Tibial nerve (tissue), 4 donors: ENCODE measurements around the gene IL17C. TPM values are rescaled to one million over a fixed set of nuclear protein-coding genes. Genes with fewer than 3 reads are reported as not detected.

Experiments used
- DNase-seq, 2 donors: peaks; one replicate each; pipeline ENCODE4 v3.0.0-alpha.2; 2019; ENCODE audit warnings: low spot score in 2 of 2
- H3K27ac ChIP-seq, 4 donors: fragments of 200-600 bp; sonication (generic) in 3 of 4; one replicate each; pipeline ENCODE4 v1.5.1; 2017 to 2019; ENCODE audit warnings: mild to moderate bottlenecking in 1 of 4
- H3K27me3 ChIP-seq, 2 donors: fragments of 200-600 bp; sonication (generic) in 1 of 2; one replicate each; pipeline versions ENCODE4 v1.5.1 to v1.6.0; 2017 to 2019
- H3K36me3 ChIP-seq, 3 donors: fragments of 200-600 bp; sonication (generic); one replicate each; pipeline ENCODE4 v1.5.1; 2018 to 2019
- H3K4me1 ChIP-seq, 4 donors: fragments of 200-600 bp; sonication (generic) in 3 of 4; one replicate each; pipeline ENCODE4 v1.5.1; 2017 to 2019
- H3K4me3 ChIP-seq, 4 donors: fragments of 200-600 bp; sonication (generic) in 3 of 4; one replicate each; pipeline ENCODE4 v1.5.1; 2017 to 2019; ENCODE audit warnings: mild to moderate bottlenecking in 1 of 4, moderate library complexity in 1 of 4
- H3K9me3 ChIP-seq, 4 donors: fragments of 200-600 bp; sonication (generic) in 3 of 4; one replicate each; pipeline ENCODE4 v1.5.1; 2017 to 2019
- CTCF ChIP-seq, 5 experiments: fragments of 200-600 bp in 3 of 5; fragments of 450-650 bp in 2 of 5; sonication (generic) in 3 of 5; IDR thresholded peaks; one replicate each; pipeline ENCODE4 v1.5.1; 2016 to 2019; ENCODE audit warnings: antibody characterized with exemption in 5 of 5, mild to moderate bottlenecking in 3 of 5, moderate library complexity in 2 of 5
- EP300 ChIP-seq, 2 donors: sonication (generic); formaldehyde crosslinking; IDR thresholded peaks; one replicate each; pipeline ENCODE4 v1.6.1; 2017; ENCODE audit warnings: antibody characterized with exemption in 2 of 2, mild to moderate bottlenecking in 1 of 2
- POLR2A ChIP-seq, 2 donors: fragments of 450-650 bp; IDR thresholded peaks; one replicate each; pipeline ENCODE4 v1.6.1; 2017; ENCODE audit warnings: antibody characterized with exemption in 2 of 2, mild to moderate bottlenecking in 2 of 2, moderate library complexity in 2 of 2
- WGBS, 2 donors: methylation state at CpG; one replicate each; pipeline ENCODE4 v1.1.5; 2018; 5-methylcytosine and 5-hydroxymethylcytosine counted together
- total RNA-seq, 4 donors: library from RNA; depleted of rRNA; stranded (reverse); fragments of >200 nt; gene quantifications; one replicate each; pipeline ENCODE4 v1.1.0, GENCODE V29; 2016

Gene IL17C
- total RNA-seq, 4 donors from 2014 or later, result not detected

- no peaks in the 10 kb centered on the region for H3K27me3 ChIP-seq
- H3K4me1 ChIP-seq, result peaks cover 0 to 27% (median 17%) of the 10 kb centered on the region in 4 donors
- H3K36me3 ChIP-seq, result peaks cover 0 to 57% (median 0%) of the 10 kb centered on the region in 3 donors
- DNase-seq, result no peak
- no peak overlapping the region for H3K4me3 ChIP-seq
- no peak overlapping the region for H3K27ac ChIP-seq
- 89 to 91% methylated on average over 14 to 15 of the region's 22 CpGs for WGBS, 2 donors
- no peak for TF ChIP-seq CTCF (IDR thresholded peaks at IDR 0.05)
- TF ChIP-seq POLR2A (IDR thresholded peaks at IDR 0.05), result no peak
- TF ChIP-seq EP300 (IDR thresholded peaks at IDR 0.05), result no peak
- H3K9me3 ChIP-seq, result no peaks in the 10 kb centered on the region
These were observed 9.1 kb downstream of the IL17C start for GRCh38 chr16:88647178-88648070.

- 74 to 85% methylated on average over 19 to 20 of the region's 20 CpGs for WGBS, 2 donors
- Histone ChIP-seq H3K27me3 (no peaks in the 10 kb centered on the region), H3K36me3 (peaks cover 0 to 59% (median 0%) of the 10 kb centered on the region in 3 donors), H3K27ac (peak overlapping the region in 3 of 4 donors; percentile 15 to 87 (median 78)), H3K4me3 (peak overlapping the region; percentile 40 to 71 (median 67)), H3K4me1 (peaks cover 0 to 27% (median 17%) of the 10 kb centered on the region in 4 donors), H3K9me3 (no peaks in the 10 kb centered on the region)
- no peak for TF ChIP-seq POLR2A (IDR thresholded peaks at IDR 0.05)
- no peak for TF ChIP-seq CTCF (IDR thresholded peaks at IDR 0.05)
- TF ChIP-seq EP300 (IDR thresholded peaks at IDR 0.05), result no peak
- DNase-seq, result no peak
These were observed 11.0 kb downstream of the IL17C start for GRCh38 chr16:88649195-88649923.

- no peaks in the 10 kb centered on the region for H3K27me3 ChIP-seq
- H3K4me3 ChIP-seq, result peak overlapping the region; percentile 40 to 71 (median 67)
- H3K4me1 ChIP-seq, result peaks cover 0 to 27% (median 17%) of the 10 kb centered on the region in 4 donors
- DNase-seq, result no peak
- peaks cover 0 to 62% (median 6%) of the 10 kb centered on the region in 3 donors for H3K36me3 ChIP-seq
- H3K9me3 ChIP-seq, result no peaks in the 10 kb centered on the region
- WGBS, 2 donors, result 0 to 21% methylated on average over 6 to 13 of the region's 37 CpGs
- TF ChIP-seq CTCF (IDR thresholded peaks at IDR 0.05) (peak in 1 of 5 experiments; percentile 11), POLR2A (IDR thresholded peaks at IDR 0.05) (no peak), EP300 (IDR thresholded peaks at IDR 0.05) (no peak)
- H3K27ac ChIP-seq, result peak overlapping the region in 3 of 4 donors; percentile 70 to 87 (median 78)
These were observed 11.8 kb downstream of the IL17C start for GRCh38 chr16:88649924-88650748.

- WGBS, 2 donors, result 2 to 4% methylated on average over 19 to 29 of the region's 41 CpGs
- H3K27ac ChIP-seq, result peak within 1 kb of the TSS in 3 of 4 donors; percentile 70 to 87 (median 78)
- TF ChIP-seq CTCF (IDR thresholded peaks at IDR 0.05), result no peak
- TF ChIP-seq EP300 (IDR thresholded peaks at IDR 0.05), result no peak
- TF ChIP-seq POLR2A (IDR thresholded peaks at IDR 0.05), result peak in 1 of 2 donors; percentile 34
- peak within 1 kb of the TSS; percentile 40 to 71 (median 67) for H3K4me3 ChIP-seq
- peak; percentile 31 to 47 for DNase-seq
- peaks cover 0 to 62% (median 6%) of the 10 kb centered on the region in 3 donors for H3K36me3 ChIP-seq
- no peaks in the 10 kb centered on the region for H3K27me3 ChIP-seq
- peaks cover 0 to 27% (median 17%) of the 10 kb centered on the region in 4 donors for H3K4me1 ChIP-seq
- H3K9me3 ChIP-seq, result no peaks in the 10 kb centered on the region
These were observed 12.4 kb downstream of the IL17C start, which contains the start of gene CYBA for GRCh38 chr16:88650749-88651275. Gene CYBA, minus strand, starts transcription at chr16:88651053. Its CDS starts 40 bp downstream, at chr16:88651013.
